Thymus (tissue), 11 donors: ENCODE measurements around the gene MGAT5B. TPM values are rescaled to one million over a fixed set of nuclear protein-coding genes. Genes with fewer than 3 reads are reported as not detected.

Experiments used
- DNase-seq, 9 donors: peaks; one replicate each; pipeline ENCODE4 v3.0.0-alpha.2; 2013; ENCODE audit warnings: low spot score in 9 of 9, low read depth in 6 of 9, missing footprints in 1 of 9
- H3K27ac ChIP-seq, 2 donors: one replicate each; pipeline ENCODE4 v1.5.1; 2013; ENCODE audit warnings: control low read depth in 1 of 2, low read depth in 1 of 2, low read length in 1 of 2, mild to moderate bottlenecking in 1 of 2, moderate library complexity in 1 of 2
- H3K27me3 ChIP-seq, 2 donors: one replicate each; pipeline ENCODE4 v1.5.1; 2013; ENCODE audit warnings: low read length in 1 of 2; ENCODE audit not compliant: control insufficient read depth in 2 of 2, insufficient read depth in 1 of 2
- H3K36me3 ChIP-seq, 2 donors: one replicate each; pipeline ENCODE4 v1.5.1; 2013; ENCODE audit warnings: low read length in 1 of 2, mild to moderate bottlenecking in 1 of 2, moderate library complexity in 1 of 2; ENCODE audit not compliant: control insufficient read depth in 2 of 2, insufficient read depth in 2 of 2
- H3K4me1 ChIP-seq, 2 donors: one replicate each; pipeline ENCODE4 v1.5.1; 2013; ENCODE audit warnings: low read length in 2 of 2; ENCODE audit not compliant: control insufficient read depth in 2 of 2, insufficient read depth in 2 of 2
- H3K4me3 ChIP-seq, 2 donors: one replicate each; pipeline ENCODE4 v1.5.1; 2013; ENCODE audit warnings: low read length in 2 of 2, control low read depth in 1 of 2, mild to moderate bottlenecking in 1 of 2
- H3K9me3 ChIP-seq, 2 donors: one replicate each; pipeline ENCODE4 v1.5.1; 2013; ENCODE audit warnings: low read length in 1 of 2, mild to moderate bottlenecking in 1 of 2; ENCODE audit not compliant: control insufficient read depth in 2 of 2, insufficient read depth in 1 of 2
- WGBS: extraction: QIAGEN DNeasy Blood & Tissue Kit; methylation state at CpG from one replicate; pipeline ENCODE4 v1.1.7; 2013; 5-methylcytosine and 5-hydroxymethylcytosine counted together
- polyA plus RNA-seq: library from polyadenylated mRNA; stranded (reverse); fragments of 200-250 nt; gene quantifications from one replicate; pipeline ENCODE4 v1.2.3, GENCODE V29; 2013
- total RNA-seq: library from RNA; stranded (reverse); fragments of 120-200 nt; gene quantifications from one replicate; pipeline ENCODE4 v1.2.4, GENCODE V29; 2013
- donor health status: healthy.

The MGAT5B gene
- total and polyA plus RNA-seq, 2 donors, result 0.09 to 1.0 TPM

DNA sequence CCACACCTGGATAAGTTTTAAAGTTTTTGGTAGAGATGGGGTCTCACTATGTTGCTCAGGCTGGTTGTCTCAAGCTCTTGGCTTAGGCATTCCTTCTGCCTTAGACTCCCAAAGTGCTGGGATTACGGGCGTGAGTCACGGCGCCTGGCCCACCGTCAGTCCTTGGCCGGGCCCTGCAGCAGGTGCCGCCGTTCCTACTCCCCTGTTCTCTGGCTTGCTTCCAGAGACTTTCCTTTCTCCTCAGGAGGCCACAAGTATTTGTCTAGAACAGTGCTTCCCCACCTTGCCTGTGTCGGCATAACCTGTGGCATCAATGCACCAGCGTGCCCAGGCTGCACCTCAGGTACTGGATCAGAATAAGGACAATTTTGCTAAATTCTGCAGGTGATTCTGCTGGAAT is 3.0 kb upstream of the MGAT5B start:
- 87% methylated on average over 10 of the region's 10 CpGs for WGBS
- H3K9me3 ChIP-seq, result peaks cover 0 to under 1% of the 10 kb centered on the region in 2 donors
- no peak overlapping the region for H3K27ac ChIP-seq
- DNase-seq, result no peak
- H3K27me3 ChIP-seq, result peaks cover 22 to 38% of the 10 kb centered on the region in 2 donors
- H3K4me3 ChIP-seq, result no peak overlapping the region
- H3K4me1 ChIP-seq, result peaks cover 7 to 12% of the 10 kb centered on the region in 2 donors
- H3K36me3 ChIP-seq, result no peaks in the 10 kb centered on the region

DNA sequence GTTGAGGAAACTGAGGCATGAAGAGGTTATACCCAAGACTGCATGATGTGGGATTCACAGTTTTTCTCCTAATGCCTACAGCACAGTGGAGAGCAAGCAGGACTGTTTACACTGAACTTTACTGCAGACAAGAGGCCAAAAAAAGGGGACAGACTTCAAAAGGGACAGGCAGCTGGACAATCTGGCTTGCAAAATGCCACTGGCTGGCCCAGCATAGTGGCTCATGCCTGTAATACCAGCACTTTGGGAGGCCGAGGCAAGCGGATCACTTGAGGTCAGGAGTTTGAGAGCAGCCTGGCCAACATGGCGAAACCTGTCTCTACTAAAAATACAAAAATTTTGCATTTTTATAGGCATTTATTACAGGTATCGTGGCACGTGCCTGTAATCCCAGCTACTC is 2.0 kb upstream of the MGAT5B start:
- Histone ChIP-seq H3K9me3 (peaks cover 0 to 4% of the 10 kb centered on the region in 2 donors), H3K4me3 (no peak overlapping the region), H3K27me3 (peaks cover 32 to 48% of the 10 kb centered on the region in 2 donors), H3K27ac (no peak overlapping the region), H3K36me3 (no peaks in the 10 kb centered on the region), H3K4me1 (peaks cover 7 to 12% of the 10 kb centered on the region in 2 donors)
- WGBS, result 98% methylated on average over 5 of the region's 5 CpGs
- DNase-seq, result no peak

DNA sequence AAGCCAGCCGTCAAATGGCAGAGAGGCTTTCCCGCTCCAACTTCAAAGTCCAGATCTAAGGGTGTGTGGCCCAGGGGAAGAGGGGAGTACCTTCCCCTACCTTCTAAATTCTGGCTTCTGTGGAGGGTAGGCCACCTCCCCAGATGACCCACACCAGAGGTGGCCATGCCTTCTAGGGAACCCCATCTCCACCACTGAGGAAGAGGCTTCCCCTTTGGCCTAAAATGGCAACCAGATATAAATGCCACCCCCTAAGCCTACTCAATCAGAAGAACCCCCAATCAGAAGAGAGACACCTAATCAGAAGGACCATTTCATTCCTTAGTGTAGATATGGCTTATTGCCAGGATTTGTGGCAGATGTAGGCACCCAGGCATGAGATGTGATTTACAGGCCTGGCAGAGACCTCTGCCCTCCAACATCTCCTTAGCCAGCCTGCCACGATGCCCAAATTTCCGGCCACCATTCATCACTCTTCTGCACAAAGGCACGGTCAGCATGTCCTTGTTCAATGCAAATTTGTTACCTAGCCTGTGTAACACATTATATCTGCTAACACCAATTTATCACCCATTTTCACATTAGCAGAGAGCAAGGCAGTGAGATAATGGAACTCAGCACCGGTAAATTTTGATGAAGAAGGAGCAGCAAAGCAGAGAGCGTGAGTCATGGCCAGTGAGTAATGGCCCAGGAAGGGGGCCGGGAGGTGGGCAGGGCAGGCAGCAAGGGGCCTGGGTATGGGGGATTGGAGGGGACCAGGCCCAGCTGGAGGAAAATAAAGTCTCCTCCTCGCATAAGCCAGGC is 1.2 kb upstream of the MGAT5B start:
- Histone ChIP-seq H3K4me3 (no peak overlapping the region), H3K27ac (no peak overlapping the region), H3K4me1 (peaks cover 7 to 12% of the 10 kb centered on the region in 2 donors), H3K9me3 (peaks cover 0 to 4% of the 10 kb centered on the region in 2 donors), H3K36me3 (no peaks in the 10 kb centered on the region), H3K27me3 (peaks cover 37 to 56% of the 10 kb centered on the region in 2 donors)
- DNase-seq, result no peak
- 92% methylated on average over 9 of the region's 9 CpGs for WGBS

DNA sequence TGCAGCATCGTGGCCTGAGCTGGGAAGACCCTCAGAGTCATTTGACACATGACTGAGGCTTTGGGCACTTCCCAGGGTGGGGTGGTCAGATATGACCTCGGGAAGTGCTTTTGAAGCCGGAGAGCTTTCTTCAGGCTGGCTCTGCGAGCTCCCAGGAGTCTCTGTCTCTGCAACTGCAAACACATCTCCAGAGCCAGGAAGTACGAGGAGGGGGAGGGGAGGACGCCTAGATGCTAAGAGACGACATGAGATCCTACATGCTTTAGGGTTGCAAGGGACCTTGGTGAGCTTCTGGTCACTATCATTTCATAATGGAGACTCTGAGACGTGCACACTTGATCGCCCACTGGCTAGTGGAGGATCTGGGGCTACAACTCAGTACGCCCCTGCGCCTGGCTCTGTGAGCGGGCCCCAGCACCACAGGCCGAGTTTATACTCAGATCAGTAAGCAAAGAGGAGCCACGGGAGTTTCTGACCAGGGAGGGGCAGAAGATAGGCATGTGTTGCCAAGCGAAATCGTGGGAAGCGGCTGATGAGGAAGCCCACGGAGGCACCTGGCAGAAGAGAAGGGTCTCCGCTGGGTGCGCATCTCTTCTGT is 527 bp upstream of the MGAT5B start:
- Histone ChIP-seq H3K9me3 (peaks cover 0 to 4% of the 10 kb centered on the region in 2 donors), H3K36me3 (no peaks in the 10 kb centered on the region), H3K4me1 (peaks cover 7 to 12% of the 10 kb centered on the region in 2 donors), H3K4me3 (no peak overlapping the region), H3K27ac (no peak overlapping the region), H3K27me3 (peaks cover 37 to 61% of the 10 kb centered on the region in 2 donors)
- 53% methylated on average over 20 of the region's 20 CpGs for WGBS
- DNase-seq, result peak in 6 of 9 donors; percentile 9 to 45 (median 20)

DNA sequence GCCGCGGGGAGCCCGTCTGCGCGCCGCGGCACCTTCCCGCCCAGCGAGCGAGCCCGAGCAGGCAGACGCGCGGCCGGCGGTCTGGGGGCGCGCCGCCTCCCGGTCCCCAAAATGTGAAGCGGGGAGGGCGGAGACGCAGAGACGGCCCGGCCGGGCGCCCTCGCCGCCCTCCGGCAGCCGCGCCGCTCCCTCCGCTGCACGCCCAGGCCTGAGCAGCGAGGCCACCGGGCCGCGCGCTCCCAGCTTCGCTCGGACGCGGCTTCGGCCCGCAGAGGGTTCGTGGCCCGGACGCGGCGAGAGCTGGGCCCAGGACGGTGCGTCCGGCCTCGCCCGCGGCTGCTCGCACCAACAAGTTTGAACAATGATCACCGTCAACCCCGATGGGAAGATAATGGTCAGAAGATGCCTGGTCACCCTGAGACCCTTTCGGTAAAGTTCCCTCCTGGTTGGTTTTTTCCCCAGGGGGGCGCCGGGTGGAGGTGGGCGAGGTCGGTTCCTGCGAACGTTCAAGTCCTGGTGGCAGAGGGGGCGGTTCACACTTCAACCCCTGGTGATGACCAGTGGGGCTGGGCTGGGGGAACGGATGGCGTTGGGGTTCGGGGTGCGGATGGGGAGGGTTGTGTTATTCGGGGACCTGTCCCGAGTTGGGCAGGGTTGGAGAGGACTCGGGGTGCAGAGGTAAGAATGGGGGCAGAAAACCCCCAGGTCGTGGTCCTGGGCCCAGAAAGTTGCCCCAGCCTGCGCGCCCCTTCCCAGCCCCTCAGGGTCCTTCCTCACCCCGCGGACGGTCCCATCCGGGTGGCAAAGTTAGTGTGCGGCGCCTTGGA is 678 bp downstream of the MGAT5B start:
- Histone ChIP-seq H3K27me3 (peaks cover 37 to 71% of the 10 kb centered on the region in 2 donors), H3K36me3 (no peaks in the 10 kb centered on the region), H3K4me3 (peak overlapping the region in 1 of 2 donors; percentile 57), H3K9me3 (peaks cover 0 to 4% of the 10 kb centered on the region in 2 donors), H3K27ac (no peak overlapping the region), H3K4me1 (peaks cover 7 to 12% of the 10 kb centered on the region in 2 donors)
- WGBS, result 3% methylated on average over 84 of the region's 84 CpGs
- DNase-seq, result no peak

DNA sequence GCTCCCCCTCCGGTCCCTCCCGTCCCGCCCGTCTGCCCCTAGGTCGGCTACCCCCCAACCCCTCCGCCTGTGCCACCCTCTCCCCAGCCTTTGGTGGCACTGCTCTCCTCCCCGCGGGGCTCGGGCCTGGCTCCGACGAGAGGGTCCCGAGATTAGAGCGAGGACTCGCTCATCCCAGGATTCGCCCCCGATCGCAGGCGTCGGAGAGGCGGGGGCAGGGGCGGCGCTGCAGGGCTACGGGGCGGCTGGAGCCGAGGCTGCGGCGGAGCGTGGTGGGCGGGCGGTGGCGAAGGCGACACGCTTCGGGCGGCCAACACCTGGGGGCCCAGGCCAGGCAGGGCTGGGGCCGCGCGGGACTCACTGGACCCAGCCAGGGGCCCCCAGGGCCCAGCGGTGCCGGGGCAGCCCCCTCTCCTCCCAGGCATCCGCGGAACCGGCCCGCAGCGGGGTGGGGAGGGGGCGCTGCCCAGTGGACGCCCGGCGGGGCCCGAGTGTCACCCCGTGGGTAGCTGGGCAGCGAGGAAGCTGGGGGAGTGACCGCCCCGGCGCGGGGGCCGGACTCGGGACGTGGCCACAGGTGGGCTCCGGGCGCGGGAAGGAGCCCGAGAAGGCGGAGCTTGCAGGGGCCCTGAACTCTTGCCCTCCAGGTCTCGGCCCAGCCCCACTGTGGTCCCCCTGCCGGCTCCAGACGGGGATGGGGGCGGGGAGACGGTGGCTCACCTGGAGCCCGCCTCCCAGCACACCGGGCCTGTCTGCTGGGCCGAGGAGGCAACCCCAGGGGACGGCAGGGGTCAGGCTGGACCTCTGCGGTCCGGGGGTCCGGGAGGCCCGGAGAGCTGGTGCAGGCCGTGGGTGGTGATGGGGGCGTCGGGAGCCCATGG is 1.5 kb downstream of the MGAT5B start:
- no peaks in the 10 kb centered on the region for H3K36me3 ChIP-seq
- no peak for DNase-seq
- peaks cover 7 to 12% of the 10 kb centered on the region in 2 donors for H3K4me1 ChIP-seq
- peak overlapping the region in 1 of 2 donors; percentile 27 for H3K4me3 ChIP-seq
- H3K9me3 ChIP-seq, result peaks cover 0 to 6% of the 10 kb centered on the region in 2 donors
- no peak overlapping the region for H3K27ac ChIP-seq
- WGBS, result 8% methylated on average over 80 of the region's 80 CpGs
- H3K27me3 ChIP-seq, result peaks cover 37 to 73% of the 10 kb centered on the region in 2 donors

DNA sequence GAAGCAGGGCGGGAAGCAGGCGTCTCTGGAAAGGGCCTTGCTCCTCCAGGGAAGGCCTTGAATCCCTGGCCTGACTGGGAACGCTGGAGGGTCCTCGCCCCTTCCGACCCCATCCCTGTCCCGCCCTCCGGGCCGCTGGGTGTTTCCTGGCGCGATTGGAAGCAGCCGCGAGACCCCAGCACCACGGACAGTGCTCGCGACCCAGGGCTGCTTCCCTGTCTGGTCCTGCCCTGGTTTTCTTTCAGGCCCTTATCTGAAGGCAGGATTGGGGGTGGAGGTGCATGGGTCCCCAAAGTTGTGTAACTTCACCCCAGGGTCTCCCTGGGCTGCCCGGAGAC is 2.1 kb downstream of the MGAT5B start:
- 30% methylated on average over 16 of the region's 16 CpGs for WGBS
- peaks cover 36 to 71% of the 10 kb centered on the region in 2 donors for H3K27me3 ChIP-seq
- peaks cover 0 to 7% of the 10 kb centered on the region in 2 donors for H3K9me3 ChIP-seq
- H3K36me3 ChIP-seq, result no peaks in the 10 kb centered on the region
- no peak overlapping the region for H3K4me3 ChIP-seq
- H3K4me1 ChIP-seq, result peaks cover 7 to 12% of the 10 kb centered on the region in 2 donors
- H3K27ac ChIP-seq, result no peak overlapping the region
- no peak for DNase-seq

DNA sequence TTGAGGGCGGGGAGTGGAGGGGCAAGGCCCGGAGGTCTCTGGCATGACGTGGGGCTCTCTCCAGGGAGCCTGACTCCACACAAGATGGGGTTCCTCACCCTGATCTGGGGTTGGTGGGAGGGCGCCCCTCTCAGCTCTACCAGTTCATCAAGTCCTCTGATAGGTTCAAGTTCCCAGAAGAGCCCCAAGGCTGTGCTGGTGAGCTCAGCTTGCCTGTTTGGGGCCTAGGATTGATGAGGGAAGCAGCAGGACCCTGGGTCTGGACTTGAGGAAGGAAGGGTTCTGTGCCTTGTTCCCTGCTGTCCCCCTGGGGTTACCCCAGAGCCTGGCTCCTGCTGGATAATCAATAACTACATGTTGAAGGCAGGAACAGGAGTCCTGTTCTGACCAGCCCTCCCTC is 3.5 kb downstream of the MGAT5B start:
- DNase-seq, result no peak
- H3K27me3 ChIP-seq, result peaks cover 34 to 74% of the 10 kb centered on the region in 2 donors

More for the DNA sequence above, 3.5 kb downstream of the MGAT5B start:
- Histone ChIP-seq H3K9me3 (peaks cover 0 to 7% of the 10 kb centered on the region in 2 donors), H3K4me1 (peaks cover 7 to 12% of the 10 kb centered on the region in 2 donors), H3K27ac (no peak overlapping the region), H3K4me3 (no peak overlapping the region), H3K36me3 (no peaks in the 10 kb centered on the region)
- 97% methylated on average over 4 of the region's 4 CpGs for WGBS
